Endodermal cell (in vitro differentiated cells): ENCODE data around the gene MRPL41. TPM values are rescaled to one million over a fixed set of nuclear protein-coding genes. Genes with fewer than 3 reads are reported as not detected.
"Not testable (repeated sequence)": the region's sequence is repeated elsewhere in the genome, so short reads cannot be mapped to it uniquely, and the experiment has no call there.

Source experiments
- DNase-seq: peaks from one replicate; pipeline ENCODE4 v3.0.0-alpha.2; 2017
- H3K27ac ChIP-seq: 2 replicates; pipeline ENCODE4 v1.5.1; 2013; ENCODE audit warnings: mild to moderate bottlenecking, low read depth, low read length, moderate library complexity
- H3K27me3 ChIP-seq: 2 replicates; pipeline ENCODE4 v1.6.1; 2013; ENCODE audit warnings: mild to moderate bottlenecking, low read length, moderate library complexity; ENCODE audit not compliant: insufficient read depth, control insufficient read depth, poor library complexity, severe bottlenecking
- H3K36me3 ChIP-seq: 2 replicates; pipeline ENCODE4 v1.7.0; 2013; ENCODE audit warnings: mild to moderate bottlenecking, low read length, moderate library complexity; ENCODE audit not compliant: control insufficient read depth, insufficient read depth
- H3K4me1 ChIP-seq: one replicate; pipeline ENCODE4 v1.7.0; 2013; ENCODE audit warnings: low read length; ENCODE audit not compliant: control insufficient read depth, insufficient read depth
- H3K4me3 ChIP-seq: 2 replicates; pipeline ENCODE4 v1.5.1; 2013; ENCODE audit warnings: mild to moderate bottlenecking, low read length, moderate library complexity
- H3K9ac ChIP-seq: 2 replicates; pipeline ENCODE4 v1.6.1; 2013; ENCODE audit warnings: mild to moderate bottlenecking, low read length, moderate library complexity; ENCODE audit not compliant: poor library complexity, severe bottlenecking; ENCODE audit errors: extremely low read depth
- H3K9me3 ChIP-seq: 2 replicates; pipeline ENCODE4 v1.6.1; 2013; ENCODE audit warnings: mild to moderate bottlenecking, low read length, moderate library complexity; ENCODE audit not compliant: control insufficient read depth
- H3K27ac Mint-ChIP-seq: 2 replicates; pipeline ENCODE4 v1.8.0; 2020; ENCODE audit warnings: mixed read lengths
- H3K27me3 Mint-ChIP-seq: 2 replicates; pipeline ENCODE4 v1.8.0; 2021; ENCODE audit warnings: mild to moderate bottlenecking, mixed read lengths; ENCODE audit not compliant: insufficient read depth
- H3K36me3 Mint-ChIP-seq: 2 replicates; pipeline ENCODE4 v1.8.0; 2020; ENCODE audit warnings: low read depth, mixed read lengths
- H3K4me1 Mint-ChIP-seq: 2 replicates; pipeline ENCODE4 v1.8.0; 2020; ENCODE audit warnings: mixed read lengths
- H3K4me3 Mint-ChIP-seq: 2 replicates; pipeline ENCODE4 v1.8.0; 2020; ENCODE audit warnings: mild to moderate bottlenecking, moderate library complexity, mixed read lengths
- H3K9me3 Mint-ChIP-seq: 2 replicates; pipeline ENCODE4 v1.8.0; 2020; ENCODE audit warnings: mild to moderate bottlenecking, mixed read lengths
- WGBS, 2 experiments: methylation state at CpG; one replicate each; pipeline versions ENCODE4 v1.1.5 to v1.1.7; 2013; ENCODE audit warnings: missing lambda C conversion rate in 2 of 2, mixed read lengths in 1 of 2; ENCODE audit not compliant: insufficient coverage in 1 of 2, insufficient read length in 1 of 2; 5-methylcytosine and 5-hydroxymethylcytosine counted together
- total RNA-seq, 2 donors: library from RNA; stranded (reverse); fragmentation: NEBNext Ultra II Directional in 1 of 2; extraction: Animal tissue kit (Norgen Biotek cat#: 25700) in 1 of 2; gene quantifications; 2 replicates in 1 of 2; 3 replicates in 1 of 2; pipeline ENCODE4 v1.2.1, GENCODE V29; 2021
- TF ChIP-seq, protein P1 (sequence below): fragments of 200-600 bp; sonication (generic); conservative IDR thresholded peaks from 2 replicates; pipeline ENCODE4 v1.5.0; 2021; ENCODE audit warnings: antibody characterized with exemption, mild to moderate bottlenecking

The MRPL41 gene
- total RNA-seq, 2 donors from 2014 or later = 43.7 to 49.6 TPM

DNA sequence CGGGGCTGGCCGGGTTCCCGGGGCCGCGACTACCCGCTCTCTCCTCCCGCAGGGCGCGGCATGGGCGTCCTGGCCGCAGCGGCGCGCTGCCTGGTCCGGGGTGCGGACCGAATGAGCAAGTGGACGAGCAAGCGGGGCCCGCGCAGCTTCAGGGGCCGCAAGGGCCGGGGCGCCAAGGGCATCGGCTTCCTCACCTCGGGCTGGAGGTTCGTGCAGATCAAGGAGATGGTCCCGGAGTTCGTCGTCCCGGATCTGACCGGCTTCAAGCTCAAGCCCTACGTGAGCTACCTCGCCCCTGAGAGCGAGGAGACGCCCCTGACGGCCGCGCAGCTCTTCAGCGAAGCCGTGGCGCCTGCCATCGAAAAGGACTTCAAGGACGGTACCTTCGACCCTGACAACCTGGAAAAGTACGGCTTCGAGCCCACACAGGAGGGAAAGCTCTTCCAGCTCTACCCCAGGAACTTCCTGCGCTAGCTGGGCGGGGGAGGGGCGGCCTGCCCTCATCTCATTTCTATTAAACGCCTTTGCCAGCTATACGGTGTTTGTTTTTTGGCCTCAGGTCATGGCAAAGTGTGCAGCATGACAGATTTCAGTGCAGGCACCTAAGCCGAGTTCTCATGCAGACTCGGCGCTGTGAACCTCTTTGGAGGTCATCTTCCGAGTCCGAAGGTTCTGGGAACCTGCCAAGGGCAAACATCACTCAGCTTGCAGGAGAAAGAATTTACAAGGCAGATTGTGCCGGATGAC, 516 bp downstream of the MRPL41 start:
- Mint-ChIP-seq H3K36me3 (peaks cover 36% of the 10 kb centered on the region), H3K27ac (peak overlapping the region; percentile 77), H3K27me3 (no peaks in the 10 kb centered on the region), H3K4me3 (peak overlapping the region; percentile 72), H3K9me3 (peaks cover 5% of the 10 kb centered on the region), H3K4me1 (peaks cover 3% of the 10 kb centered on the region)
- TF ChIP-seq, protein P1, sequence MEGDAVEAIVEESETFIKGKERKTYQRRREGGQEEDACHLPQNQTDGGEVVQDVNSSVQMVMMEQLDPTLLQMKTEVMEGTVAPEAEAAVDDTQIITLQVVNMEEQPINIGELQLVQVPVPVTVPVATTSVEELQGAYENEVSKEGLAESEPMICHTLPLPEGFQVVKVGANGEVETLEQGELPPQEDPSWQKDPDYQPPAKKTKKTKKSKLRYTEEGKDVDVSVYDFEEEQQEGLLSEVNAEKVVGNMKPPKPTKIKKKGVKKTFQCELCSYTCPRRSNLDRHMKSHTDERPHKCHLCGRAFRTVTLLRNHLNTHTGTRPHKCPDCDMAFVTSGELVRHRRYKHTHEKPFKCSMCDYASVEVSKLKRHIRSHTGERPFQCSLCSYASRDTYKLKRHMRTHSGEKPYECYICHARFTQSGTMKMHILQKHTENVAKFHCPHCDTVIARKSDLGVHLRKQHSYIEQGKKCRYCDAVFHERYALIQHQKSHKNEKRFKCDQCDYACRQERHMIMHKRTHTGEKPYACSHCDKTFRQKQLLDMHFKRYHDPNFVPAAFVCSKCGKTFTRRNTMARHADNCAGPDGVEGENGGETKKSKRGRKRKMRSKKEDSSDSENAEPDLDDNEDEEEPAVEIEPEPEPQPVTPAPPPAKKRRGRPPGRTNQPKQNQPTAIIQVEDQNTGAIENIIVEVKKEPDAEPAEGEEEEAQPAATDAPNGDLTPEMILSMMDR = no peak
- H3K36me3 ChIP-seq = peaks cover 32% of the 10 kb centered on the region
- 15 to 25% methylated on average over 31 to 58 of the region's 58 CpGs for WGBS, 2 experiments
- no peak overlapping the region for H3K27ac ChIP-seq
- no peaks in the 10 kb centered on the region for H3K9me3 ChIP-seq
- H3K4me3 ChIP-seq = peak overlapping the region; percentile 85
- DNase-seq = no peak
- H3K4me1 ChIP-seq = no peaks in the 10 kb centered on the region
- no peaks in the 10 kb centered on the region for H3K27me3 ChIP-seq
- peak overlapping the region; percentile 72 for H3K9ac ChIP-seq

DNA sequence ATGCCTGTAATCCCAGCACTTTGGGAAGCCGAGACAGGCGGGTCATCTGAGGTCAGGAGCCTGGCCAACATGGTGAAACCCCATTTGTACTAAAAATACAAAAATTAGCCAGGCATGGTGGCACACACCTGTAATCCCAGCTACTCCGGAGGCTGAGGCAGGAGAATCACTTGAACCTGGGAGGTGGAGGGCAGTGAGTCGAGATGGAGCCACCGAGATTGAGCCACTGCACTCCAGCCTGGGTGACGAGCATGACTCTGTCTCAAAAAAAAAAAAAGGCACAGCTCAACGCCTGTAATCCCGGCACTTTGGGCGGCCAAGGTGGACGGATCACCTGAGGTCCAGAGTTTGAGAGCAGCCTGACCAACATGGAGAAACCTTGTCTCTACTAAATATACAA, 2.0 kb downstream of the MRPL41 start:
- H3K9me3 Mint-ChIP-seq, H3K4me3 ChIP-seq, H3K4me1 ChIP-seq, H3K9ac ChIP-seq, H3K27ac ChIP-seq, H3K27me3 ChIP-seq, H3K4me1 Mint-ChIP-seq, H3K27ac Mint-ChIP-seq, H3K9me3 ChIP-seq, H3K27me3 Mint-ChIP-seq, H3K4me3 Mint-ChIP-seq, DNase-seq: not testable (repeated sequence)
- H3K36me3 ChIP-seq = peaks cover 41% of the 10 kb centered on the region
- 87 to 90% methylated on average over 6 to 10 of the region's 10 CpGs for WGBS, 2 experiments
- H3K36me3 Mint-ChIP-seq = peaks cover 38% of the 10 kb centered on the region

DNA sequence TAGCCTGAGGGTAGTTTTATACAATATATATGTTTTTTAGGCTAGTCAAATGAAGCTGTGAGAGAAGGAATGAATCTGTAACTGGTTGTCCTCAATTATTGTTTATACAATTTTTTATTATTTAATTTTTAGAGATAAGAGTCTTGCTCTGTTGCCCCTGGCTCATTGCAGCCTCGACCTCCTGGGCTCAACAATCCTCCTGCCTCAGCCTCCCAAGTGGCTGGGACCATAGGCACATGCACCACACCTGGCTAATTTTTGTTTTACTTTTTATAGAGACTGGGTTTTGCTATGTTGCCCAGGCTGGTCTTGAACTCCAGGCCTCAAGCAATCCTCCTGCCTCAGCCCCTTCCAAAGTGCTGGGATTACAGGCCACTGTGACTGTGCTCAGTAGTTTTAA, 2.7 kb downstream of the MRPL41 start:
- H3K27me3 ChIP-seq = no peaks in the 10 kb centered on the region
- 96% methylated on average over 1 of the region's 1 CpG; no CpG with 5 or more reads in 1 of the 2 experiments for WGBS, 2 experiments
- no peak overlapping the region for H3K27ac ChIP-seq
- H3K4me3 ChIP-seq = no peak overlapping the region
- H3K9ac ChIP-seq = no peak overlapping the region
- H3K4me1 ChIP-seq = no peaks in the 10 kb centered on the region
- Mint-ChIP-seq H3K27ac (no peak overlapping the region), H3K4me3 (no peak overlapping the region), H3K36me3 (peaks cover 40% of the 10 kb centered on the region), H3K4me1 (peaks cover 3% of the 10 kb centered on the region), H3K27me3 (no peaks in the 10 kb centered on the region), H3K9me3 (no peaks in the 10 kb centered on the region)
- peaks cover 41% of the 10 kb centered on the region for H3K36me3 ChIP-seq
- H3K9me3 ChIP-seq = no peaks in the 10 kb centered on the region
- TF ChIP-seq, protein P1 = no peak
- DNase-seq = no peak
